Immature natural killer cell (primary cell): ENCODE measurements around the gene AVPI1. TPM values are rescaled to one million over a fixed set of nuclear protein-coding genes. Genes with fewer than 3 reads are reported as not detected.
A peak's percentile ranks its signal among the peaks of the same experiment; 100 is the strongest.

Experiments
- DNase-seq, 3 donors: peaks; one replicate each; pipeline ENCODE4 v3.0.0; 2022; ENCODE audit warnings: mixed read lengths in 1 of 3
- H3K27ac Mint-ChIP-seq, 6 donors: one replicate each; pipeline ENCODE4 v1.8.0; 2020; ENCODE audit warnings: mixed read lengths in 6 of 6, mild to moderate bottlenecking in 5 of 6, inconsistent platforms in 4 of 6, moderate library complexity in 3 of 6
- H3K27me3 Mint-ChIP-seq, 3 donors: one replicate each; pipeline ENCODE4 v1.8.0; 2020 to 2021; ENCODE audit warnings: low read depth in 3 of 3, mild to moderate bottlenecking in 3 of 3, mixed read lengths in 3 of 3, moderate library complexity in 3 of 3, inconsistent platforms in 1 of 3
- H3K36me3 Mint-ChIP-seq, 3 donors: one replicate each; pipeline ENCODE4 v1.8.0; 2020; ENCODE audit warnings: mixed read lengths in 3 of 3, inconsistent platforms in 2 of 3, mild to moderate bottlenecking in 2 of 3
- H3K4me1 Mint-ChIP-seq, 2 donors: one replicate each; pipeline ENCODE4 v1.8.0; 2020; ENCODE audit warnings: inconsistent platforms in 2 of 2, mild to moderate bottlenecking in 2 of 2, mixed read lengths in 2 of 2, moderate library complexity in 1 of 2
- H3K4me3 Mint-ChIP-seq, 5 donors: one replicate each; pipeline ENCODE4 v1.8.0; 2020; ENCODE audit warnings: mild to moderate bottlenecking in 5 of 5, mixed read lengths in 5 of 5, inconsistent platforms in 3 of 5, moderate library complexity in 3 of 5
- H3K9me3 Mint-ChIP-seq, 6 donors: one replicate each; pipeline ENCODE4 v1.8.0; 2020; ENCODE audit warnings: mild to moderate bottlenecking in 6 of 6, mixed read lengths in 6 of 6, inconsistent platforms in 4 of 6, moderate library complexity in 3 of 6
- polyA plus RNA-seq, 3 donors: library from polyadenylated mRNA; unstranded; fragments of 300-500 nt; fragmentation: Illumina TruSeq; gene quantifications; one replicate each; pipeline ENCODE4 v1.2.3, GENCODE V29; 2021

AVPI1 gene
- polyA plus RNA-seq, 3 donors from 2014 or later, result 3.0 to 14.1 (median 4.4) TPM

DNA sequence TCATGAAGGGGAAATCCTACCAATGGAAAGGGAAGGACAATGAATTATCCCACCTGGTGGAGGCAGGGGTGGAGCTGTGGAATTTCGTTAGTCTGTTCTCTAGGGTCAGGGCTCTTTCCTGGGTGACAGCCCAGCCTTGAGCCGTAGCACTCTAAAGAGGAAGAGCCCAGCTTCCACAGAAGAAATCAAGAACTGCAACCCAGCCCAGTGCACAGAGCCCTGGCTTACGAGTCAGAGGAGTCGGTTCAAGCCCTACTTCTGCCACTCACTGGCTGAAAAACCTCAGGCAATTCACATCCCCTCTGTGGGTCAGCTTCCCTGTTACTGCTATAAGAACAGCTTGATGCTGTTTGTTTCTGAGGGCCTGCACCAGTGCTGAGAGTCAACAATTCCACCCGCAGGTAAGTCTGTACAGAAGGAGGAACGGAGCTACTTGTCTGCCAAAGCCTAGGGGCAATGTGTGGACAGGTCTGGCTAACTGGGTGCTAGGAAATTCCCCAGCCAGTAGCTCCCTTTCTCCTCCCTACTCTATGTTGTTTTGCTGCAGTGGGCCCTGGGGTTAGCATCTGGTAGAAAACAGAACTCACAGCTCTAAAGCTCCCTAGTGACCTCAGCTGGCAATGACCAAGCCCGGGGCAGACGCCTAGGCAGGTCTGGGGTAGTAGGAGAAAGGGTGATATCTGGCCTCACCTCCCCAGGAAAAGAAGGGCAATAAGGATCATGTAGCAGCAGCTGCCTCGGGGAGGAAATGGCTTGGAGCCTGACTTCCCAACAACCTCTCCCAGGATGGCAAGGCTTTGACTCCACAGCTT is 3.3 kb downstream of the AVPI1 start:
- H3K36me3 Mint-ChIP-seq, result no peaks in the 10 kb centered on the region
- DNase-seq, result no peak
- no peak overlapping the region for H3K27ac Mint-ChIP-seq

DNA sequence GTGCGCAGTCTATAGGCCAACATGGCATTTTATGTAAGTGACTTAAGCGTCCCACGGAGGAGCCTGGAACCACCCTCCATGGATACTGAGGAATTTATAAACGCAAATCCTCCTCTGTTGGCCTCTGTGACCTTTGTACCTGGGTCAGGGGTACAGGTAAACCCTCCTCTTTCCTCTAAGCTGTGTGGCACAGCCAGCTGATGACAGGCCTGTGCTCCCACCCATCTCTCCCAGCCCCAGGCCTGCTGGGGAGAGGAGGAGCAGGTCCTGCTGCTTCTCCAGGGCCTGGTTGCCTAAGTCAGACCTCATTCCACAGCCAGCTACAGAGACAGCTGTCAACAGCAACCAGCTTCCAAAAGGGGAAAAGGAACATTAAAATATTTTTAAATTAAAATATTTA is 5.0 kb downstream of the AVPI1 start:
- H3K27ac Mint-ChIP-seq, result no peak overlapping the region
- no peak for DNase-seq
- H3K4me3 Mint-ChIP-seq, result no peak overlapping the region
- H3K9me3 Mint-ChIP-seq, result no peaks in the 10 kb centered on the region
- H3K4me1 Mint-ChIP-seq, result peaks cover 9 to 15% of the 10 kb centered on the region in 2 donors
- no peaks in the 10 kb centered on the region for H3K36me3 Mint-ChIP-seq
- peaks cover 0 to 6% (median 2%) of the 10 kb centered on the region in 3 donors for H3K27me3 Mint-ChIP-seq

More for the DNA sequence above, 3.3 kb downstream of the AVPI1 start:
- H3K4me3 Mint-ChIP-seq, result no peak overlapping the region
- peaks cover 0 to 9% (median 0%) of the 10 kb centered on the region in 3 donors for H3K27me3 Mint-ChIP-seq
- peaks cover 20 to 27% of the 10 kb centered on the region in 2 donors for H3K4me1 Mint-ChIP-seq
- no peaks in the 10 kb centered on the region for H3K9me3 Mint-ChIP-seq

DNA sequence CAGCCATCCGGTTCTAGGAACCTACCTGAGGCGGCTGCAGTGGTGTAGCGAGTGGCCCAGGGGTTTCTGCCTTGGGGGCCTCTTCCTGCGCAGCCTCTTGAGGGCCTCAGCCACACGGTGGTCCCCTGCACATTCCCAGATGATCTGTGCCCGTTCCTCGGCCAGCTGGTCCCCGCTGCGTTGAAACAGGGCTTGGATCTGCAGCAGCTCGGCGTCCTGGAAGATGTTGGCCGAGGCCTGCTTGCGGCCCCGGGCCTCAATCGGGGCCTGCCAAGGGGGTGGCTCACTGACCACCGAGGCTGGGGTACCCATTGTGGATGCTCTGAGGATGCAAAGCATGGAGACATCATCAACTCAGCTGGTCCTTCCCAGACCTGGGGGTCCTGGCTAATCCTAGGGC is 7.4 kb downstream of the AVPI1 start:
- Mint-ChIP-seq H3K36me3 (peaks cover 0 to 7% (median 3%) of the 10 kb centered on the region in 3 donors), H3K9me3 (no peaks in the 10 kb centered on the region), H3K27ac (no peak overlapping the region), H3K4me1 (no peaks in the 10 kb centered on the region), H3K27me3 (peaks cover 0 to 6% (median 2%) of the 10 kb centered on the region in 3 donors), H3K4me3 (no peak overlapping the region)
- DNase-seq, result no peak

DNA sequence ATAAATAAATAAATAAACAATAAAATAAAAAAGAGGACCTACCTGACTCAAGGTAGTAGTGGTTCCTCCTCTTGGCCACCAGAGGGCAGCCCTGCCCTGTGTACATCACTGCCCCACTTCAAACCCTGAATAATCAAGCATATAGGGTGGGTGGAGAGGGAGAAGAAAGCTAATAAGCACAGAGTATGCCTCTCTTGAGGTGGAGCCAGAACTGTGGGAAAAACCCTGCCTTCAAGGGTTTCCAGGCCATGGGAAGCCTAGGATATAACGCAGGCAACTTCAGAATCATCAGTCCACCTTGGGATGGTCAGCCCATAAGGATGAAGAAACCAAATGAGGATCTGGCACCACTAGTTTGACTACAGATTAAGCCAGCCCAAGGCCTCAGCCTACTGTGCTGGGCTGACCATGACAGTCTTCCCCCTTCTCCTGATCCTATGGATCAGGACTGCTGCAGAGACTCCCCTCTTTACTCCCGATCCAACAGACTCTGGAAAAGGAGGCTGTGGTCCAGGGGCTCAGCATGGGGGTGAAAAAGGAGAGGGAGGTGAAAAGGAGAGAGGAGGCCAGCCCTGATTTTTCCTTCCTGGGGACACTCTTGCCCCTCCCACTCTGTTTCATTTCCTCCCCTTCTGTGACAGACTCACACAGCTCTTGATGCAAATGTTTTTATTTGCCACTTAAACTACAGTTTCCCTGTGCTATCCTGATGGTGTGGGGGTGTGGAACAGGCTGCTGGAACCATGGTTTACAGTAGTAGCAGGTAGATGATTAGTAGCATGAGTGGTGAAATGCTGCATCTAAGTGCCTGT is 10.1 kb downstream of the AVPI1 start:
- peaks cover 6 to 23% (median 7%) of the 10 kb centered on the region in 3 donors for H3K36me3 Mint-ChIP-seq
- H3K27ac Mint-ChIP-seq, result peak overlapping the region in 4 of 6 donors; percentile 59 to 69 (median 67)

DNA sequence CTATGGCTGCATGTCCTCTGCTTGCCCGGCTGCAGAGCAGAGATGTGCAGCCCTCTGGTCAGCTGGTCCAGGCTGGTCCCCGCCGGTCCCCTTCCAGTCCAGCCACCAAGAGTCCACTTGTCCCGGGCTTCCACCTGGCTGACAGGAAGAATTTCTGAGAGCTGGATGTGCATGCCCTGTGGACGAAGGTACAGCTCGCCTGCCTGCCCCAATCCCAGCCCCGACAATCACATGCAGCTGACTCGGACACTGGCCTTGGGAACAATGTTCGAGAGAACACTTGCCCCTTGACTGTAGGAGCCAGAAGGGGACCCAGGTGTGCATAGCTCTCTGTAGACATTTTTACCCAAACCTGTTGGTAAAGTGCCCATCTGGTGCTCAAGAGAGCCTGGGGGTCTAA is 11.8 kb downstream of the AVPI1 start:
- Mint-ChIP-seq H3K27ac (no peak overlapping the region), H3K4me1 (no peaks in the 10 kb centered on the region), H3K36me3 (peaks cover 10 to 28% (median 10%) of the 10 kb centered on the region in 3 donors), H3K27me3 (peaks cover 3 to 5% (median 5%) of the 10 kb centered on the region in 3 donors), H3K4me3 (no peak overlapping the region), H3K9me3 (no peaks in the 10 kb centered on the region)
- no peak for DNase-seq

More for the DNA sequence above, 10.1 kb downstream of the AVPI1 start:
- peaks cover 3 to 5% (median 5%) of the 10 kb centered on the region in 3 donors for H3K27me3 Mint-ChIP-seq
- DNase-seq, result peak; percentile 46 to 55 (median 48)
- H3K9me3 Mint-ChIP-seq, result no peaks in the 10 kb centered on the region
- no peaks in the 10 kb centered on the region for H3K4me1 Mint-ChIP-seq
- H3K4me3 Mint-ChIP-seq, result no peak overlapping the region

DNA sequence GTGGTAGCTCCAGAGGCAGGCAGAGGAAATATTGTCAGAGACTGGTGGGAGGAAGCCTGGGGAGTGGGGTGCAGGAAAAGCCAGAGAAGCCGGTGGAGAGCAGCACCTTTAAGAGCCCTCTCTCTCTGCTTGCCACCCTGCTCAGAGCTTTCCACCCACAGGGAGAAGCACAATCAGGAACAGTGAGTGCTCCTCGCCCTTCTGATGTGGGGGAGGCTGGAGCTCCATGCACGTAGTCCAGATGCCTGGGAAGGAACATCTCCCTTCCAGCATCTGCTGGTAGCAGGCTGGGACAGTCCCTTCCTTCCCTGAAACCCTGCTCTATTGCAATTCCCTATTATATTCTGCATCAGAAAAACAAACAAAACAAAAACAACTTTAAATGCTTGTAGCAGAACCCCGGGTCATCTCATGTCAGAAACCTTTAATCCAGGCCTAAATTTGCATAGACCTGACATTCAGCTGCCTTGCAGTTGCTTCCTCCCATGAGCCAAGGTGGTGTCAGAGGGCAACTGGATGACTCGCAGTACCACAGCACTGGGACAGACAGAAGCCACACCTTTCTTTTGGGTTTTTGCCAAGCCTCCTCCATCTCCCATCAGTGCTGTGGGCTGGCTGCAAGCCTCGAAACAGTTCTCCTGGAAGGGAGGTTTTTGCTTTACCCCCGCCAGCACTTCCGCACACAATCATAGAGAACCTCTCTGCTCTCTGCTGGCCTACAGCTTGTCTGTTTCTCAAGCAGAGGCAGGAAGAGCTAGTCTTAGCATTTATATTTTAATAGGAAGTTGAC is 13.1 kb downstream of the AVPI1 start:
- no peak overlapping the region for H3K27ac Mint-ChIP-seq
- DNase-seq, result no peak
- no peak overlapping the region for H3K4me3 Mint-ChIP-seq
- H3K27me3 Mint-ChIP-seq, result peaks cover 3 to 5% (median 5%) of the 10 kb centered on the region in 3 donors
- no peaks in the 10 kb centered on the region for H3K9me3 Mint-ChIP-seq
- no peaks in the 10 kb centered on the region for H3K4me1 Mint-ChIP-seq
- H3K36me3 Mint-ChIP-seq, result peaks cover 10 to 32% (median 11%) of the 10 kb centered on the region in 3 donors

DNA sequence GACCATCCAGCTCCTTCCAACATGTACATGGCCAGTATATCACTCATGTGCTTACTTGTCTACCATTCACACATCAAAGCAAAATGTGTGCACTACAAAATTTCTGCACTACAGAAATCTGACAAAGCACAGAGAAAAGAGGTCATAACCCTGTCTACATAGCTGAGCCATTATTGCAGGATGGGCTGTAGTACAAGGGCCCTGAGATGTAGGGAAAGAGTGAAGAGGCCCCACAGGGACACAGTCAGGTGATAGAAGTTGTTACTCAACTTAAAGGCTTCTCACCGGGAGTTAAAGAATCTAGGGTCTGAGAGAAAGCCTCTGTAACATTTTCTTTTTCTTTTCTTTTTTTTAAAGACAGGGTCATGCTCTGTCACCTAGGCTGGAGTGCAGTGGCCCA is 17.5 kb downstream of the AVPI1 start:
- Mint-ChIP-seq H3K4me1 (peaks cover 11 to 12% of the 10 kb centered on the region in 2 donors), H3K36me3 (peaks cover 24 to 47% (median 24%) of the 10 kb centered on the region in 3 donors), H3K27ac (peak overlapping the region in 3 of 6 donors; percentile 35 to 71 (median 64)), H3K4me3 (no peak overlapping the region), H3K9me3 (no peaks in the 10 kb centered on the region), H3K27me3 (peaks cover 3 to 5% (median 5%) of the 10 kb centered on the region in 3 donors)
- DNase-seq, result no peak

DNA sequence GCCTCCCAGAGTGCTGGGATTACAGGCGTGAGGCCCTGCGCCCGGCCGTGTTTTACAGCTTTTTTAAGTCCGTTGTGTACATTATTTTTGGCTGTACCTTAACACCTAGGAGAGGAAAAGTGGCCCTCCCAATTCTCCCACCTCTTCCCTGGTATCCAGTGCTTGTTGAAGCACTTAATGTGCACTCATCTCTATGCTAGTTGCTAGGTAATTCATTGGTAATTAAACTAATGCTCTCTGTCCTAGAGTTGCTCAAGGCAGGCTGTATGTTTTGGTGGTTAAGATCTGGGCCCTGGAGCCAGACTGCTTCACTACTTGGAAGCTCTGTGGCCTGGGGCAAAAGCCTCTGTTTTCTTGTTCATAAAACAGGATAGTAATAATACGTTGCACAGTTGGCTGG is 19.6 kb downstream of the AVPI1 start:
- no peak for DNase-seq
- Mint-ChIP-seq H3K27ac (peak overlapping the region in 3 of 6 donors; percentile 1 to 56 (median 36)), H3K27me3 (peaks cover 2 to 3% (median 3%) of the 10 kb centered on the region in 3 donors), H3K4me3 (no peak overlapping the region), H3K9me3 (no peaks in the 10 kb centered on the region), H3K36me3 (peaks cover 31 to 48% (median 35%) of the 10 kb centered on the region in 3 donors), H3K4me1 (peaks cover 11 to 12% of the 10 kb centered on the region in 2 donors)

DNA sequence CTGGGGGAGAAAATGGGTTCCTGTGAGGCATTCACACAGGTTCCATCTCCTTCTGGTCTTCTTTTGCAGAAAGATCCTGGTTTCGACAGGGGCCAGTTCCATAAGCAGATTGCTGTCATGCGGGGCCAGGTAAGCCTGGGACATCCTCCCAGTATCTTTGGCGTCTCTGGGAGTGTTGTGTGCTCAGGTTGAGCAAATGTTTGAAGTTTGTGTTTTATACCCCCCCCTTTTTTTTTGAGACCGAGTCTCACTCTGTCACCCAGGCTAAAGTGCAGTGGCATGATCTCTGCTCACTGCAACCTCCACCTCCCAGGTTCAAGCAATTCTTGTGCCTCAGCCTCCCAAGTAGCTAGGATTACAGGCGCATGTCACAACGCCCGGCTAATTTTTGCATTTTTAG is 20.0 kb downstream of the AVPI1 start:
- Mint-ChIP-seq H3K9me3 (no peaks in the 10 kb centered on the region), H3K36me3 (peaks cover 31 to 48% (median 38%) of the 10 kb centered on the region in 3 donors), H3K4me3 (no peak overlapping the region), H3K27ac (no peak overlapping the region), H3K27me3 (peaks cover under 1 to 3% (median 2%) of the 10 kb centered on the region in 3 donors), H3K4me1 (peaks cover 11 to 12% of the 10 kb centered on the region in 2 donors)
- no peak for DNase-seq

DNA sequence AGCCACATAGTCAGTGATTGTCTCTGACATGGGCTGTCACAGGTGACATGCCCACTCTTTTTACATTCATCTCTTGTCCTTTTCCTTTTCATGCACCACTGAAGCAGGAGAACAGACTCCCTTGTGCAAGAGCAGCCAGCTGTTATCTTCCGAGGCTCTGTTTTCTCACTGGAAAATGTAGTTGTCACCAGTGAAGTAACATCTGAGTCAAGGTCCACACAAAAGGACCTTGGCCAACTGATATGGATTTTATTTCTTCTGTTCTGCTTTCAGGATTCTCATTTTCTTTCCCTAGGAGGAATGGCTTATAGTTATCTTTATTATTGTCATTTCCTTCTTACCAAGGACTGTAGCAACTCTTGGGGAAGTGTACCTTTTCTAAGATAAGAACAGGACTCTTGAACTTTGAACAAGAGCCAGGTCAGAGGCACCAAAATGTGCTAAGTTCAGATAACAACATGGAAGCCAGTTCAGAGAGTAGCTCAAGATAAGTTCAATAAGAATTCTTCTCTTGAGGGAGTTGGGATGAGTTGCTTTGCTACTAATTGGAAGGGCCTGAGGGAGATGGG is 22.7 kb downstream of the AVPI1 start:
- Mint-ChIP-seq H3K36me3 (peaks cover 28 to 43% (median 33%) of the 10 kb centered on the region in 3 donors), H3K9me3 (no peaks in the 10 kb centered on the region), H3K27me3 (peaks cover 0 to 3% (median 2%) of the 10 kb centered on the region in 3 donors), H3K4me3 (no peak overlapping the region), H3K4me1 (peaks cover 11 to 14% of the 10 kb centered on the region in 2 donors), H3K27ac (peak overlapping the region in 2 of 6 donors; percentile 23 to 37)
- DNase-seq, result no peak

DNA sequence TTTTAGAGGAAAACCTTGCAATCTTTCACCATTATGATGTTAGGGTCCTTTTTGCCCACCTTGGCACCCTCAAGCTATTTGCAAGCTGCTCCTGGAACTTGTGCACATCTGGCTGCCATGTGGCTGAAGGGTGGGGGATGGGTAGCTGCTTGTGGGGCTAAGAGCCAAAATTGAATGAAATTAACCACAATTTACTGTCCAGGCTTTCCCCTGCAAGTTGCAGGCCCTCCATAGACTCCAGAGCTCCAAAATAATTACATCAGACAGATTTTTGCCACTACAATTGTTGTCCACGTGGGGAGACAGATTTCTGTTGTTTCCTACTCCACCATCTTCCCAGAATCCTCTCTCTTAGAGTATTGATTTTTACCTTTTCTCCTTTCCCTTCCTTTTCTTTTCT is 27.5 kb downstream of the AVPI1 start:
- DNase-seq, result no peak
- H3K9me3 Mint-ChIP-seq, result no peaks in the 10 kb centered on the region
- peaks cover 35 to 43% (median 41%) of the 10 kb centered on the region in 3 donors for H3K36me3 Mint-ChIP-seq

DNA sequence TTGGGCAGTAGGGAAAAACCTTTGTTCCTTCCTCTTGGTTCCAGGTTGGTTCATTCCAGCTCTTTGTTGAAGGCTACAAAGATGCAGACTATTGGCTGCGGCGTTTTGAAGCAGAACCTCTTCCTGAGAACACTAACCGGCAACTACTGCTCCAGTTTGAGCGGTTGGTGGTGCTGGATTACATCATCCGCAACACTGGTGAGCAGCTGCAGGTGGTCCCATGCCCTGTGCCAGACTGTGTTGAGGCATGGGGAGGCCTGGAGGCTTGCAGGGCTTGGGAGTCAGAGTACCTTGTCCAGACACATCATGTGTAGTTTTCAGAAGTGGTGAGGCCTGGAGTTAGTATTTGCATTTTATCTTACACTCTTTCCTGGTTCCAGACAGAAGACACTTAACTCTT is 30.3 kb downstream of the AVPI1 start:
- H3K4me1 Mint-ChIP-seq, result peaks cover 6 to 7% of the 10 kb centered on the region in 2 donors
- peaks cover 31 to 46% (median 35%) of the 10 kb centered on the region in 3 donors for H3K36me3 Mint-ChIP-seq
- H3K27ac Mint-ChIP-seq, result peak overlapping the region in 3 of 6 donors; percentile 8 to 20 (median 20)
- H3K27me3 Mint-ChIP-seq, result no peaks in the 10 kb centered on the region
- H3K9me3 Mint-ChIP-seq, result no peaks in the 10 kb centered on the region
- DNase-seq, result no peak
- no peak overlapping the region for H3K4me3 Mint-ChIP-seq

More for the DNA sequence above, 27.5 kb downstream of the AVPI1 start:
- peak overlapping the region in 1 of 6 donors; percentile 69 for H3K27ac Mint-ChIP-seq
- no peak overlapping the region for H3K4me3 Mint-ChIP-seq
- H3K27me3 Mint-ChIP-seq, result no peaks in the 10 kb centered on the region
- peaks cover 0 to 5% of the 10 kb centered on the region in 2 donors for H3K4me1 Mint-ChIP-seq

DNA sequence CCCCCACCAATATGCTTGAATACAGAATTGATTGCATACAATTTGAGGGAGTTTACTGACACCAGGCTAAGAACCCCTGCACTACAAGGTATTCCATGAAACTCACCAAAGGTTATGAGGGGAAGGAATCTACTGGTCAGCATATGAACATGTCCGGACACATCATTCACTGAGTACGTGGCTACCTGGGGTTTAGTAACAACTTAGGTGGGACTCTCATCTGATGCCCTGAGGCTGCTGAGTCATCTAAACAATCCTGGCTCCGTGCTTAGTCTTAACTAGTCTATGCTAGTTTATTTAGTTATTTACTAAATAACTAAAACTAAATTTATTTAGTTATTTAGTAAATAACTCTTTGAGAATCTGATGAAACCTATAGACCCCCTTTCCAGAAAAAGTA is 35.3 kb downstream of the AVPI1 start:
- peaks cover 38 to 48% of the 10 kb centered on the region in 2 donors for H3K4me1 Mint-ChIP-seq
- DNase-seq, result no peak
- H3K27me3 Mint-ChIP-seq, result peaks cover 3 to 5% (median 4%) of the 10 kb centered on the region in 3 donors
- peaks cover 25 to 36% (median 30%) of the 10 kb centered on the region in 3 donors for H3K36me3 Mint-ChIP-seq
- no peaks in the 10 kb centered on the region for H3K9me3 Mint-ChIP-seq
- H3K27ac Mint-ChIP-seq, result peak overlapping the region in 3 of 6 donors; percentile 40 to 96 (median 74)
- no peak overlapping the region for H3K4me3 Mint-ChIP-seq
